HEK293 (cell line): ENCODE data around the gene ADAMTS10.

Experiments used
- BCL11B ChIP-seq: fragments of 450-650 bp; formaldehyde crosslinking; IDR thresholded peaks from 2 replicates; pipeline ENCODE4 v1.5.1; 2016; ENCODE audit warnings: low read depth, missing biosample characterization, missing genetic modification characterization
- CTCF ChIP-seq: fragments of 450-650 bp; formaldehyde crosslinking; IDR thresholded peaks from 2 replicates; pipeline ENCODE4 v1.5.1; 2016; ENCODE audit warnings: missing biosample characterization, missing genetic modification characterization
- GLIS1 ChIP-seq: fragments of 450-650 bp; formaldehyde crosslinking; IDR thresholded peaks from 2 replicates; pipeline ENCODE4 v1.5.1; 2016; ENCODE audit warnings: missing biosample characterization, missing genetic modification characterization
- GLIS2 ChIP-seq: fragments of 450-650 bp; formaldehyde crosslinking; IDR thresholded peaks from 2 replicates; pipeline ENCODE4 v1.5.1; 2016; ENCODE audit warnings: missing biosample characterization, missing genetic modification characterization
- HOXA7 ChIP-seq: sonication (generic); formaldehyde crosslinking; IDR thresholded peaks from 2 replicates; pipeline ENCODE4 v1.8.1; 2022; ENCODE audit warnings: missing genetic modification reagents, borderline replicate concordance
- KLF16 ChIP-seq: fragments of 450-650 bp; formaldehyde crosslinking; IDR thresholded peaks from 2 replicates; pipeline ENCODE4 v1.5.1; 2017; ENCODE audit warnings: missing biosample characterization, missing genetic modification characterization
- MEIS1 ChIP-seq: sonication (generic); formaldehyde crosslinking; IDR thresholded peaks from 2 replicates; pipeline ENCODE4 v1.8.1; 2022; ENCODE audit warnings: missing genetic modification reagents, mild to moderate bottlenecking, borderline replicate concordance
- ZBTB6 ChIP-seq: fragments of 450-650 bp; formaldehyde crosslinking; IDR thresholded peaks from 2 replicates; pipeline ENCODE4 v1.5.1; 2017; ENCODE audit warnings: missing biosample characterization, missing genetic modification characterization
- ZFP37 ChIP-seq: fragments of 450-650 bp; formaldehyde crosslinking; IDR thresholded peaks from 2 replicates; pipeline ENCODE4 v1.5.1; 2016; ENCODE audit warnings: missing biosample characterization, missing genetic modification characterization
- ZFP41 ChIP-seq: fragments of 450-650 bp; formaldehyde crosslinking; IDR thresholded peaks from 2 replicates; pipeline ENCODE4 v1.5.1; 2016; ENCODE audit warnings: missing biosample characterization, missing genetic modification characterization, borderline replicate concordance
- ZFP69B ChIP-seq: fragments of 450-650 bp; formaldehyde crosslinking; IDR thresholded peaks from 2 replicates; pipeline ENCODE4 v1.5.1; 2016; ENCODE audit warnings: missing biosample characterization, missing genetic modification characterization
- ZIC2 ChIP-seq: fragments of 450-650 bp; formaldehyde crosslinking; IDR thresholded peaks from 2 replicates; pipeline ENCODE4 v1.5.1; 2016; ENCODE audit warnings: missing biosample characterization, missing genetic modification characterization
- ZNF10 ChIP-seq: fragments of 450-650 bp; formaldehyde crosslinking; IDR thresholded peaks from 2 replicates; pipeline ENCODE4 v1.5.1; 2017; ENCODE audit warnings: missing biosample characterization, missing genetic modification characterization
- ZNF138 ChIP-seq: fragments of 450-650 bp; formaldehyde crosslinking; IDR thresholded peaks from 2 replicates; pipeline ENCODE4 v1.5.1; 2016; ENCODE audit warnings: missing biosample characterization, missing genetic modification characterization, borderline replicate concordance
- ZNF157 ChIP-seq: fragments of 450-650 bp; formaldehyde crosslinking; IDR thresholded peaks from 2 replicates; pipeline ENCODE4 v1.5.1; 2016; ENCODE audit warnings: missing biosample characterization, missing genetic modification characterization
- ZNF2 ChIP-seq: fragments of 450-650 bp; formaldehyde crosslinking; IDR thresholded peaks from 2 replicates; pipeline ENCODE4 v1.5.1; 2016; ENCODE audit warnings: missing biosample characterization, missing genetic modification characterization
- ZNF433 ChIP-seq: fragments of 450-650 bp; formaldehyde crosslinking; IDR thresholded peaks from 2 replicates; pipeline ENCODE4 v1.5.1; 2016; ENCODE audit warnings: missing biosample characterization, missing genetic modification characterization, low read depth
- ZNF473 ChIP-seq: fragments of 450-650 bp; formaldehyde crosslinking; IDR thresholded peaks from 2 replicates; pipeline ENCODE4 v1.5.1; 2017; ENCODE audit warnings: missing biosample characterization, missing genetic modification characterization
- ZNF513 ChIP-seq: fragments of 450-650 bp; IDR thresholded peaks from 2 replicates; pipeline ENCODE4 v1.5.1; 2018; ENCODE audit warnings: missing biosample characterization, missing genetic modification characterization
- ZNF530 ChIP-seq: fragments of 450-650 bp; formaldehyde crosslinking; IDR thresholded peaks from 2 replicates; pipeline ENCODE4 v1.5.1; 2016; ENCODE audit warnings: low read depth, missing biosample characterization, missing genetic modification characterization
- ZNF585B ChIP-seq: fragments of 450-650 bp; formaldehyde crosslinking; IDR thresholded peaks from 2 replicates; pipeline ENCODE4 v1.5.1; 2016; ENCODE audit warnings: missing biosample characterization, missing genetic modification characterization
- ZNF660 ChIP-seq: fragments of 450-650 bp; IDR thresholded peaks from 2 replicates; pipeline ENCODE4 v1.5.1; 2018; ENCODE audit warnings: missing biosample characterization, mild to moderate bottlenecking, missing genetic modification characterization
- ZNF701 ChIP-seq: fragments of 450-650 bp; formaldehyde crosslinking; IDR thresholded peaks from 2 replicates; pipeline ENCODE4 v1.5.1; 2016; ENCODE audit warnings: missing biosample characterization, missing genetic modification characterization
- ZNF704 ChIP-seq: fragments of 450-650 bp; formaldehyde crosslinking; IDR thresholded peaks from 2 replicates; pipeline ENCODE4 v1.5.1; 2016; ENCODE audit warnings: missing biosample characterization, missing genetic modification characterization
- ZNF768 ChIP-seq: fragments of 450-650 bp; formaldehyde crosslinking; IDR thresholded peaks from 2 replicates; pipeline ENCODE4 v1.5.1; 2018; ENCODE audit warnings: missing biosample characterization, mild to moderate bottlenecking, missing genetic modification characterization
- TF ChIP-seq, protein P1 (sequence below): fragments of 450-650 bp; formaldehyde crosslinking; IDR thresholded peaks from 2 replicates; pipeline ENCODE4 v1.5.1; 2016; ENCODE audit warnings: missing biosample characterization, missing genetic modification characterization
- TF ChIP-seq, protein P2 (sequence below): fragments of 450-650 bp; formaldehyde crosslinking; IDR thresholded peaks from 2 replicates; pipeline ENCODE4 v1.5.1; 2017; ENCODE audit warnings: missing biosample characterization, missing genetic modification characterization
- TF ChIP-seq, protein P3 (sequence below): fragments of 450-650 bp; formaldehyde crosslinking; IDR thresholded peaks from 2 replicates; pipeline ENCODE4 v1.5.1; 2016; ENCODE audit warnings: missing biosample characterization, missing genetic modification characterization
- TF ChIP-seq, protein P4 (sequence below): IDR thresholded peaks from 2 replicates; pipeline ENCODE4 v1.6.1; 2011; ENCODE audit warnings: mild to moderate bottlenecking, low read depth, low read length, borderline replicate concordance

ADAMTS10 gene

GRCh38 chr19:8580710-8581281, 29.7 kb downstream of the ADAMTS10 start (continued):
- TF ChIP-seq CTCF (peak; percentile 96), ZNF473 (tag by site-specific recombination) (no peak), HOXA7 (no peak), ZNF530 (tag by site-specific recombination) (no peak), ZNF2 (peak; percentile 78; the same call in 1 of the 2 replicates), GLIS1 (peak; percentile 61), ZFP69B (tag by site-specific recombination) (0 out of 2 replicates have a peak, but pooled peaks have one; percentile 21), ZNF768 (tag by site-specific recombination) (no peak), ZNF513 (tag by site-specific recombination) (no peak), ZIC2 (tag by site-specific recombination) (peak; percentile 50), ZNF433 (no peak), BCL11B (tag by site-specific recombination) (no peak), ZFP37 (tag by site-specific recombination) (no peak), ZNF10 (tag by site-specific recombination) (no peak), ZNF138 (tag by site-specific recombination) (no peak), GLIS2 (tag by site-specific recombination) (peak; percentile 52; the same call in 1 of the 2 replicates), ZNF660 (tag by site-specific recombination) (no peak; the same call in 1 of the 2 replicates), ZBTB6 (tag by site-specific recombination) (peak; percentile 33; the same call in 1 of the 2 replicates), ZFP41 (tag by site-specific recombination) (no peak), MEIS1 (CRISPR knock-in tag) (no peak), ZNF585B (no peak), ZNF157 (tag by site-specific recombination) (no peak), ZNF701 (no peak), ZNF704 (tag by site-specific recombination) (no peak), KLF16 (tag by site-specific recombination) (0 out of 2 replicates have a peak, but pooled peaks have one; percentile 54)
- TF ChIP-seq, protein P1, sequence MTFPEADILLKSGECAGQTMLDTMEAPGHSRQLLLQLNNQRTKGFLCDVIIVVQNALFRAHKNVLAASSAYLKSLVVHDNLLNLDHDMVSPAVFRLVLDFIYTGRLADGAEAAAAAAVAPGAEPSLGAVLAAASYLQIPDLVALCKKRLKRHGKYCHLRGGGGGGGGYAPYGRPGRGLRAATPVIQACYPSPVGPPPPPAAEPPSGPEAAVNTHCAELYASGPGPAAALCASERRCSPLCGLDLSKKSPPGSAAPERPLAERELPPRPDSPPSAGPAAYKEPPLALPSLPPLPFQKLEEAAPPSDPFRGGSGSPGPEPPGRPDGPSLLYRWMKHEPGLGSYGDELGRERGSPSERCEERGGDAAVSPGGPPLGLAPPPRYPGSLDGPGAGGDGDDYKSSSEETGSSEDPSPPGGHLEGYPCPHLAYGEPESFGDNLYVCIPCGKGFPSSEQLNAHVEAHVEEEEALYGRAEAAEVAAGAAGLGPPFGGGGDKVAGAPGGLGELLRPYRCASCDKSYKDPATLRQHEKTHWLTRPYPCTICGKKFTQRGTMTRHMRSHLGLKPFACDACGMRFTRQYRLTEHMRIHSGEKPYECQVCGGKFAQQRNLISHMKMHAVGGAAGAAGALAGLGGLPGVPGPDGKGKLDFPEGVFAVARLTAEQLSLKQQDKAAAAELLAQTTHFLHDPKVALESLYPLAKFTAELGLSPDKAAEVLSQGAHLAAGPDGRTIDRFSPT, result no peak
- TF ChIP-seq, protein P2, sequence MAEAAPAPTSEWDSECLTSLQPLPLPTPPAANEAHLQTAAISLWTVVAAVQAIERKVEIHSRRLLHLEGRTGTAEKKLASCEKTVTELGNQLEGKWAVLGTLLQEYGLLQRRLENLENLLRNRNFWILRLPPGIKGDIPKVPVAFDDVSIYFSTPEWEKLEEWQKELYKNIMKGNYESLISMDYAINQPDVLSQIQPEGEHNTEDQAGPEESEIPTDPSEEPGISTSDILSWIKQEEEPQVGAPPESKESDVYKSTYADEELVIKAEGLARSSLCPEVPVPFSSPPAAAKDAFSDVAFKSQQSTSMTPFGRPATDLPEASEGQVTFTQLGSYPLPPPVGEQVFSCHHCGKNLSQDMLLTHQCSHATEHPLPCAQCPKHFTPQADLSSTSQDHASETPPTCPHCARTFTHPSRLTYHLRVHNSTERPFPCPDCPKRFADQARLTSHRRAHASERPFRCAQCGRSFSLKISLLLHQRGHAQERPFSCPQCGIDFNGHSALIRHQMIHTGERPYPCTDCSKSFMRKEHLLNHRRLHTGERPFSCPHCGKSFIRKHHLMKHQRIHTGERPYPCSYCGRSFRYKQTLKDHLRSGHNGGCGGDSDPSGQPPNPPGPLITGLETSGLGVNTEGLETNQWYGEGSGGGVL (tag by site-specific recombination), result peak; percentile 57; the same call in 1 of the 2 replicates
- TF ChIP-seq, protein P3, sequence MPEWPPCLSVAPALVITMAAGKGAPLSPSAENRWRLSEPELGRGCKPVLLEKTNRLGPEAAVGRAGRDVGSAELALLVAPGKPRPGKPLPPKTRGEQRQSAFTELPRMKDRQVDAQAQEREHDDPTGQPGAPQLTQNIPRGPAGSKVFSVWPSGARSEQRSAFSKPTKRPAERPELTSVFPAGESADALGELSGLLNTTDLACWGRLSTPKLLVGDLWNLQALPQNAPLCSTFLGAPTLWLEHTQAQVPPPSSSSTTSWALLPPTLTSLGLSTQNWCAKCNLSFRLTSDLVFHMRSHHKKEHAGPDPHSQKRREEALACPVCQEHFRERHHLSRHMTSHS, result no peak
- TF ChIP-seq, protein P4, sequence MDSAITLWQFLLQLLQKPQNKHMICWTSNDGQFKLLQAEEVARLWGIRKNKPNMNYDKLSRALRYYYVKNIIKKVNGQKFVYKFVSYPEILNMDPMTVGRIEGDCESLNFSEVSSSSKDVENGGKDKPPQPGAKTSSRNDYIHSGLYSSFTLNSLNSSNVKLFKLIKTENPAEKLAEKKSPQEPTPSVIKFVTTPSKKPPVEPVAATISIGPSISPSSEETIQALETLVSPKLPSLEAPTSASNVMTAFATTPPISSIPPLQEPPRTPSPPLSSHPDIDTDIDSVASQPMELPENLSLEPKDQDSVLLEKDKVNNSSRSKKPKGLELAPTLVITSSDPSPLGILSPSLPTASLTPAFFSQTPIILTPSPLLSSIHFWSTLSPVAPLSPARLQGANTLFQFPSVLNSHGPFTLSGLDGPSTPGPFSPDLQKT, result no peak
